Endothelial cell (in vitro differentiated cells): ENCODE measurements around the gene SPRED2. TPM values are rescaled to one million over a fixed set of nuclear protein-coding genes. Genes with fewer than 3 reads are reported as not detected.

Experiments
- DNase-seq: peaks from one replicate; pipeline ENCODE4 v3.0.0; 2021; ENCODE audit warnings: low spot score
- H3K27ac Mint-ChIP-seq: one replicate; pipeline ENCODE4 v1.8.0; 2021; ENCODE audit warnings: mixed read lengths, inconsistent platforms; ENCODE audit not compliant: unreplicated experiment
- H3K27me3 Mint-ChIP-seq: one replicate; pipeline ENCODE4 v1.8.0; 2021; ENCODE audit warnings: mild to moderate bottlenecking, moderate library complexity, mixed read lengths, inconsistent platforms; ENCODE audit not compliant: unreplicated experiment
- H3K36me3 Mint-ChIP-seq: one replicate; pipeline ENCODE4 v1.8.0; 2021; ENCODE audit warnings: mild to moderate bottlenecking, low read depth, mixed read lengths, inconsistent platforms; ENCODE audit not compliant: unreplicated experiment
- H3K4me1 Mint-ChIP-seq: one replicate; pipeline ENCODE4 v1.8.0; 2021; ENCODE audit warnings: mild to moderate bottlenecking, mixed read lengths, inconsistent platforms; ENCODE audit not compliant: unreplicated experiment
- H3K4me3 Mint-ChIP-seq: one replicate; pipeline ENCODE4 v1.8.0; 2021; ENCODE audit warnings: mild to moderate bottlenecking, mixed read lengths, inconsistent platforms; ENCODE audit not compliant: unreplicated experiment
- H3K9me3 Mint-ChIP-seq: one replicate; pipeline ENCODE4 v1.8.0; 2021; ENCODE audit warnings: mixed read lengths, inconsistent platforms; ENCODE audit not compliant: unreplicated experiment
- total RNA-seq: library from RNA; stranded (reverse); fragmentation: NEBNext Ultra II Directional; extraction: Animal tissue kit (Norgen Biotek cat#: 25700); gene quantifications from one replicate; pipeline ENCODE4 v1.2.1, GENCODE V29; 2021; ENCODE audit not compliant: unreplicated experiment
- TF ChIP-seq, protein P1 (sequence below): fragments of 200-600 bp; sonication (generic); IDR thresholded peaks from one replicate; pipeline ENCODE4 v1.5.0; 2021; ENCODE audit warnings: antibody characterized with exemption; ENCODE audit not compliant: unreplicated experiment

The SPRED2 gene
- total RNA-seq, 1 donor from 2014 or later = 17.6 TPM

DNA sequence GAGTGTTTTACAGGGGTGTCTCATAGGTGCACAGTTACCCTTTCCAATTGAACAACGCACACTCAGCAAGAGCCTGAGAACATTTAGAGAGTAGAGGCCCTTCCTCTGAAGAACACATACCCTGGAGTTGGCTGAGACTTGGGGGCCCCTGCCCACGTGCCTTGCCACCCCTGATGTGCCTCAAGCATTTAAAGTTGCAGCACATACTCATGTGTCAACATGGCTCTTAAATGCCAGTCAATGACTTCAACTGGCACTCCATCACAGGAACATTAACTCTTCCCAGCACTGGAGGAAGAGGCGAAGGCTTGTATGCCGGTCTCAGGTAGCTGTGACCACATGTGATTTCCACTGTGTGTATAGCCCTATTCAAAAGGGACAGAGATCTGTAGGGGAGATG, 57.4 kb downstream of the SPRED2 start:
- DNase-seq = no peak
- Mint-ChIP-seq H3K9me3 (no peaks in the 10 kb centered on the region), H3K4me1 (peaks cover 17% of the 10 kb centered on the region), H3K27ac (no peak overlapping the region), H3K4me3 (no peak overlapping the region), H3K27me3 (no peaks in the 10 kb centered on the region), H3K36me3 (no peaks in the 10 kb centered on the region)
- TF ChIP-seq, protein P1, sequence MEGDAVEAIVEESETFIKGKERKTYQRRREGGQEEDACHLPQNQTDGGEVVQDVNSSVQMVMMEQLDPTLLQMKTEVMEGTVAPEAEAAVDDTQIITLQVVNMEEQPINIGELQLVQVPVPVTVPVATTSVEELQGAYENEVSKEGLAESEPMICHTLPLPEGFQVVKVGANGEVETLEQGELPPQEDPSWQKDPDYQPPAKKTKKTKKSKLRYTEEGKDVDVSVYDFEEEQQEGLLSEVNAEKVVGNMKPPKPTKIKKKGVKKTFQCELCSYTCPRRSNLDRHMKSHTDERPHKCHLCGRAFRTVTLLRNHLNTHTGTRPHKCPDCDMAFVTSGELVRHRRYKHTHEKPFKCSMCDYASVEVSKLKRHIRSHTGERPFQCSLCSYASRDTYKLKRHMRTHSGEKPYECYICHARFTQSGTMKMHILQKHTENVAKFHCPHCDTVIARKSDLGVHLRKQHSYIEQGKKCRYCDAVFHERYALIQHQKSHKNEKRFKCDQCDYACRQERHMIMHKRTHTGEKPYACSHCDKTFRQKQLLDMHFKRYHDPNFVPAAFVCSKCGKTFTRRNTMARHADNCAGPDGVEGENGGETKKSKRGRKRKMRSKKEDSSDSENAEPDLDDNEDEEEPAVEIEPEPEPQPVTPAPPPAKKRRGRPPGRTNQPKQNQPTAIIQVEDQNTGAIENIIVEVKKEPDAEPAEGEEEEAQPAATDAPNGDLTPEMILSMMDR = no peak

DNA sequence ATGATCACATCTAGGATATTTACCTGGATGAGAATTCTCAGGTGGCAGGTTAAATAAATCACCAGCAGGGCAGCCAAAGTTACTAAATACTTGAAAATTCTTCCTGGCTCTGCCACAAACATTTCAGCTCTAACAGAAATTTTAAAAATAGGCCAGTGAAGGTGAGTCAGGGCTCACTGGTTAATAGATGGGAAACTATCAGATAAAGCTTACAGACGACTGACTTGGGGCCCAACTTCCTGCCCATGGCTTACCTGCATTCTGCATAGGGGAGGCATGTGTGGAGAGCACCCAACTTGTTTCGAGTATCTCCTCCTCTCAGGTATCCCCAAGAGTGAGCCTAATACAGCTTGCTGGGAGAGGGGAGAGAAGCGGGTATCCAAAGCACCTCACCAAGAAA, 57.8 kb downstream of the SPRED2 start:
- TF ChIP-seq, protein P1 = no peak
- no peaks in the 10 kb centered on the region for H3K9me3 Mint-ChIP-seq

DNA sequence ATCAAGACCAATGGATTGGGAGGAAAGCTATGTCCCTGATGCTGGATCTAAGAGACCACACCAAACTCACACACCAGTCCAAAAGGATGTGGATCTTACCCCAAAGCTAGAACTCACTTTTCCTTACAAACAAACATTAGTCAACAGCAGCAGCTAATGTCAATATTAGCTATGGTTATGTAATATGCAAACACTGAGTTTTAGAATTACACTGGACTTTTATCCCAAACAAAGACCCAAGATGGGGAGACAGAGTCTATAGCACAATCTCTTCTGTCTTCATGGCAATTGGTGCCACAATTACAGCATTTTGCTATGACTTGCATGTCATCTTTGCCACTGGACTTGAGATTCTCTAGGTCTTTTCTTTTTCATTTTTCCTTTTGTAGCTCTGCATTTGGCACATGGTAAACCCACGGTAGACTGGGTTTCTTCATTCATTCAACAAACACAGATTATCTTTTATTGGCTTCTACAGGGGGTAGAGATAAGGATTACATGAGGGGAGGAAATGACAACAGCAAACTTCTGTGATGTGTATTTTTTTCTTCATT, 59.0 kb downstream of the SPRED2 start:
- no peaks in the 10 kb centered on the region for H3K27me3 Mint-ChIP-seq
- no peak overlapping the region for H3K27ac Mint-ChIP-seq
- no peaks in the 10 kb centered on the region for H3K9me3 Mint-ChIP-seq
- no peak for DNase-seq
- TF ChIP-seq, protein P1 = no peak
- H3K36me3 Mint-ChIP-seq = no peaks in the 10 kb centered on the region
- H3K4me3 Mint-ChIP-seq = no peak overlapping the region
- peaks cover 15% of the 10 kb centered on the region for H3K4me1 Mint-ChIP-seq

More for the DNA sequence above, 57.8 kb downstream of the SPRED2 start:
- Mint-ChIP-seq H3K4me1 (peaks cover 17% of the 10 kb centered on the region), H3K4me3 (no peak overlapping the region), H3K27me3 (no peaks in the 10 kb centered on the region), H3K36me3 (no peaks in the 10 kb centered on the region), H3K27ac (no peak overlapping the region)
- DNase-seq = no peak

DNA sequence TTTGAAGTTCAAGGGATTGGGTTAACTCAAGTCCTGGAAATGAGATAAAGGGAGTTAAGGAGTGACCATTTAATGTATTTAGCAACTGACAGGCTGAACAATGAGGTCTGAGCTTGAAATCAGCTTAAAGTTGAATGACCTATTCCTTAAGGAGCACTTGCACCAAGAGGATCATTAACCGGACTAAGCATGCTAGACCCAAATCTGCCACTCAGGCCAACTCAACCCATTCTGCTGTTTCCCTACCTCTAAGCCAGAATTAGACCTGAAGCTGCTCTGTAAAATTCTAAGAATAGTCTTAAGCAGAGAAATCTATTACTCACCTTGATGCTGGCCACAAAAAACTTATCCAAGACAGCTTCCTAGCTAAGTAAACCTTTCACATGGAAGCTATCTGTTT, 59.8 kb downstream of the SPRED2 start:
- H3K9me3 Mint-ChIP-seq = no peaks in the 10 kb centered on the region
- H3K4me3 Mint-ChIP-seq = no peak overlapping the region
- no peaks in the 10 kb centered on the region for H3K36me3 Mint-ChIP-seq
- no peaks in the 10 kb centered on the region for H3K27me3 Mint-ChIP-seq
- TF ChIP-seq, protein P1 = no peak
- H3K4me1 Mint-ChIP-seq = peaks cover 7% of the 10 kb centered on the region
- no peak for DNase-seq
- no peak overlapping the region for H3K27ac Mint-ChIP-seq

DNA sequence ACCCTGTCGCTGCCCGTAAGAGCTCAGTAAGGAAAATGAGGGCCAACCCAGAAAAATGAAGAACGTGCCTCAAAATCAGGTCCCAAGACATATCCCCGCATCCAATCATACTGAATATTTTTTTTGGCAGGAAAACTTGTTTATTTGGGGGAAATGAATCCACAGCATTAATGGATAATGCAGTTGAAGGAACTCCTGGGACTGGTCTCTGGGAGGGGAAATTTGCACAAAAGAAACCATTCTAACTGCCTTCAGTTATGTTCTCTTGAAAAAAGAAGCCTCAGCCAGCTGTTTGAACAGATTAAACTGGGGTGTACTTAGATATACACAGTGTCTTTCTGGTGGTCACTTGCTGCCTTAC, 61.3 kb downstream of the SPRED2 start:
- Mint-ChIP-seq H3K4me1 (peaks cover 5% of the 10 kb centered on the region), H3K9me3 (no peaks in the 10 kb centered on the region), H3K27me3 (no peaks in the 10 kb centered on the region), H3K27ac (no peak overlapping the region), H3K4me3 (no peak overlapping the region), H3K36me3 (no peaks in the 10 kb centered on the region)
- TF ChIP-seq, protein P1 = no peak
- no peak for DNase-seq
